Measurements from ENCODE around the gene CDCA7.

DNA sequence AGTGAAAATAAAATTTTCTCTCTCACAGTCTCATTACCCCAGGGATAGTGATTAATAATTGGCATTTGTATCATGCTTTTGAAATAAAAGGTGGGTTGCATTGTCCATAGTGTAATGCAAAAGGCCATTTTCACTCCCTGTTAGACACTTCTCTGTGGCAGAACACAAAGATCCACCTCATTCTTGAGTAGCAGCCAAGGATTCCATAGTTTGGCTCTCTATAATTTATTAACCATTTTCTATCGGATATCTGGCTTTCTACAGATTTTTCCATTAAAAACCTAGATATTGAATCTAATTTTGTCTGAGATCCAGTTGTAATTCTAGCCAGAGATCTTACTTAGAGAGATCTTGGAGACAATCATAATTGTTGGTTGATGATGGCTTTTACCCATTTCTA is 39.0 kb downstream of the CDCA7 start:
- TF ChIP-seq SUZ12 (IDR thresholded peaks at IDR 0.05; ENCODE audit: extremely low read depth, insufficient read depth, insufficient read length) (no peak), YY1 (IDR thresholded peaks at IDR 0.05; ENCODE audit: insufficient read depth, insufficient read length) (no peak)

All from NT2/D1 (cell line).